H1 (cell line): ENCODE measurements around the gene RFX5.

Experiments
- ATF2 ChIP-seq: IDR thresholded peaks from 2 replicates; pipeline ENCODE4 v1.6.1; 2012; ENCODE audit warnings: low read length, inconsistent platforms
- BCL11A ChIP-seq, 2 experiments: IDR thresholded peaks; one replicate each; pipeline ENCODE4 v1.6.1; 2011; ENCODE audit warnings: low read depth in 2 of 2, low read length in 2 of 2, mild to moderate bottlenecking in 2 of 2
- CHD2 ChIP-seq: IDR thresholded peaks from 2 replicates; pipeline ENCODE4 v1.6.1; 2012; ENCODE audit warnings: low read length, improper control_type of control experiment
- CTCF ChIP-seq, 3 experiments: IDR thresholded peaks; 1 replicate in 2 of 3; 2 replicates in 1 of 3; pipeline versions ENCODE4 v1.5.1 to v1.6.1; 2011; ENCODE audit warnings: low read length in 3 of 3, mild to moderate bottlenecking in 3 of 3, inconsistent platforms in 2 of 3, low read depth in 1 of 3, moderate library complexity in 1 of 3; ENCODE audit not compliant: insufficient read depth in 1 of 3; ENCODE audit errors: control extremely low read depth in 1 of 3
- EP300 ChIP-seq, 2 experiments: IDR thresholded peaks; 1 replicate in 1 of 2; 2 replicates in 1 of 2; pipeline ENCODE4 v1.6.1; 2011 to 2012; ENCODE audit warnings: low read depth in 2 of 2, low read length in 2 of 2, mild to moderate bottlenecking in 2 of 2, borderline replicate concordance in 1 of 2, inconsistent platforms in 1 of 2, moderate library complexity in 1 of 2
- EZH2 ChIP-seq: fragments of 200-600 bp; sonication (generic); IDR thresholded peaks from 2 replicates; pipeline ENCODE4 v1.7.1; 2012; ENCODE audit warnings: low read depth, mild to moderate bottlenecking, moderate library complexity, low read length, inconsistent platforms; ENCODE audit not compliant: severe bottlenecking
- KDM1A ChIP-seq: fragments of 200-600, 300-600 bp; sonication (generic); IDR thresholded peaks from 2 replicates; pipeline ENCODE4 v1.7.1; 2016; ENCODE audit warnings: mild to moderate bottlenecking, low read length, borderline replicate concordance
- POLR2A ChIP-seq, 2 experiments: IDR thresholded peaks; 1 replicate in 1 of 2; 2 replicates in 1 of 2; pipeline ENCODE4 v1.6.1; 2011; ENCODE audit warnings: low read depth in 2 of 2, low read length in 2 of 2, mild to moderate bottlenecking in 2 of 2; ENCODE audit errors: control extremely low read depth in 1 of 2
- POLR2AphosphoS5 ChIP-seq: IDR thresholded peaks from 2 replicates; pipeline ENCODE4 v1.6.1; 2011; ENCODE audit warnings: low read depth, low read length
- RXRA ChIP-seq: IDR thresholded peaks from 2 replicates; pipeline ENCODE4 v1.6.1; 2011; ENCODE audit warnings: low read depth, mild to moderate bottlenecking, low read length, moderate library complexity; ENCODE audit not compliant: insufficient read depth
- SRF ChIP-seq: IDR thresholded peaks from 2 replicates; pipeline ENCODE4 v1.6.1; 2011; ENCODE audit warnings: mild to moderate bottlenecking, low read depth, low read length, moderate library complexity
- YY1 ChIP-seq: IDR thresholded peaks from 2 replicates; pipeline ENCODE4 v1.6.1; 2011; ENCODE audit warnings: low read depth, mild to moderate bottlenecking, low read length

- TF ChIP-seq CTCF (IDR thresholded peaks at IDR 0.05; ENCODE audit: control extremely low read depth in 1 of 3, insufficient read depth in 1 of 3, low read depth in 1 of 3, low read length in 3 of 3) (no peak), EZH2 (no peak), CHD2 (no peak), SRF (no peak), KDM1A (no peak), POLR2AphosphoS5 (no peak; the same call in none of the 2 replicates), YY1 (no peak), POLR2A (IDR thresholded peaks at IDR 0.05; ENCODE audit: control extremely low read depth in 1 of 2, low read depth in 2 of 2, low read length in 2 of 2) (peak; percentile 67 to 82), BCL11A (IDR thresholded peaks at IDR 0.05; ENCODE audit: low read depth in 2 of 2, low read length in 2 of 2) (no peak), EP300 (IDR thresholded peaks at IDR 0.05; ENCODE audit: borderline replicate concordance in 1 of 2, low read depth in 2 of 2, low read length in 2 of 2) (no peak), ATF2 (no peak), RXRA (no peak)
These were observed 19.7 kb downstream of the RFX5 start, which contains the start of gene PI4KB for GRCh38 chr1:151327223-151327902.
